Testis (tissue), 2 donors: Measurements from ENCODE around the gene GRM5.

Experiments used
- POLR2A ChIP-seq: fragments of 450-650 bp; IDR thresholded peaks from one replicate; pipeline ENCODE4 v1.6.1; 2017; ENCODE audit warnings: antibody characterized with exemption, mild to moderate bottlenecking, moderate library complexity
- TF ChIP-seq, protein P1 (sequence below), 3 experiments: fragments of 450-650 bp in 2 of 3; fragments of 200-600 bp in 1 of 3; sonication (generic) in 1 of 3; IDR thresholded peaks; one replicate each; pipeline ENCODE4 v1.5.1; 2016 to 2019; ENCODE audit warnings: antibody characterized with exemption in 3 of 3, mild to moderate bottlenecking in 2 of 3, moderate library complexity in 1 of 3

DNA sequence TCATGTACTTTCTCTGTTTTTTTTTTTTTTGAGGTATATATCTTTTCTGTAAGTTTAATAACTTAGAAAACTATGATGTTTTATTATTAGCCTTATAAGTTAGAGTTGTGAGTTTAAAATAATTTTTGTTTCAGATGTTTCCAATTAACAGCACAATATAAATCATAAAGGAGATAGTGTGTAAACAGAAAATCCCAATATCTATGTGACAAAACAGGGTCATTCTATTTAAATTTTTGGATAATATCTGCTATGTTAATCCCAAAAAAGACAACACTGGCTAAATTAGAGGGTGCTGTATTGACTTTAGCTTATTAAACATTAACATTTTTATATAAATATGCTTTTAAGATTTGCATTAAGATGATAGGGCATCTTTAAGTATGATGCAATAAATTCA lies 410.1 kb downstream of the GRM5 start:
- TF ChIP-seq, protein P1, sequence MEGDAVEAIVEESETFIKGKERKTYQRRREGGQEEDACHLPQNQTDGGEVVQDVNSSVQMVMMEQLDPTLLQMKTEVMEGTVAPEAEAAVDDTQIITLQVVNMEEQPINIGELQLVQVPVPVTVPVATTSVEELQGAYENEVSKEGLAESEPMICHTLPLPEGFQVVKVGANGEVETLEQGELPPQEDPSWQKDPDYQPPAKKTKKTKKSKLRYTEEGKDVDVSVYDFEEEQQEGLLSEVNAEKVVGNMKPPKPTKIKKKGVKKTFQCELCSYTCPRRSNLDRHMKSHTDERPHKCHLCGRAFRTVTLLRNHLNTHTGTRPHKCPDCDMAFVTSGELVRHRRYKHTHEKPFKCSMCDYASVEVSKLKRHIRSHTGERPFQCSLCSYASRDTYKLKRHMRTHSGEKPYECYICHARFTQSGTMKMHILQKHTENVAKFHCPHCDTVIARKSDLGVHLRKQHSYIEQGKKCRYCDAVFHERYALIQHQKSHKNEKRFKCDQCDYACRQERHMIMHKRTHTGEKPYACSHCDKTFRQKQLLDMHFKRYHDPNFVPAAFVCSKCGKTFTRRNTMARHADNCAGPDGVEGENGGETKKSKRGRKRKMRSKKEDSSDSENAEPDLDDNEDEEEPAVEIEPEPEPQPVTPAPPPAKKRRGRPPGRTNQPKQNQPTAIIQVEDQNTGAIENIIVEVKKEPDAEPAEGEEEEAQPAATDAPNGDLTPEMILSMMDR (IDR thresholded peaks at IDR 0.05) = no peak
- TF ChIP-seq POLR2A = no peak
